HCT116 (cell line): Measurements from ENCODE around the gene N4BP3. TPM values are rescaled to one million over a fixed set of nuclear protein-coding genes. Genes with fewer than 3 reads are reported as not detected.

Experiments used
- ATAC-seq: fragments of 200-7000 bp; cut with Tn5 transposase; 2 replicates; pipeline ENCODE4 v1.9.1; 2020; ENCODE audit warnings: mild to moderate bottlenecking, moderate library complexity
- BruUV-seq: library from RNA; stranded (reverse); fragments of 400-500 nt; replicated peaks from 2 replicates; lab custom pipeline; 2021; lab: Mats Ljungman, UMichigan
- CTCF ChIA-PET: fragments of 300-600 bp; sonication (Branson Sonifier 250); formaldehyde crosslinking; loops from one replicate; lab custom pipeline; 2021; ENCODE audit warnings: antibody characterized with exemption; lab: Charles Lee
- POLR2A ChIA-PET: fragments of 300-600, 350-600 bp; sonication (Branson Sonifier 250); formaldehyde crosslinking; loops from one replicate; lab custom pipeline; 2021; ENCODE audit warnings: antibody characterized with exemption; lab: Charles Lee
- RAD21 ChIA-PET, 2 experiments: fragments of 300-600 bp; sonication (Branson Sonifier 250); formaldehyde crosslinking; loops; one replicate each; lab custom pipeline; 2023; ENCODE audit warnings: low total read pairs in 2 of 2; ENCODE audit not compliant: uncharacterized antibody in 2 of 2, unreplicated experiment in 2 of 2, low non-redundant PET in 1 of 2; lab: Charles Lee
- DNase-seq: peaks from one replicate; pipeline ENCODE4 v3.0.0-alpha.2; 2010; ENCODE audit warnings: low read depth, low spot score
- H2AFZ ChIP-seq: fragments of 200-600 bp; shearing (Covaris generic), sonication (generic); 2 replicates; pipeline ENCODE4 v1.6.1; 2017; ENCODE audit warnings: low read depth, mixed run types, mixed read lengths, antibody characterized with exemption, low read length; ENCODE audit not compliant: poor library complexity, severe bottlenecking
- H3K27ac ChIP-seq: 2 replicates; pipeline ENCODE4 v1.5.1; 2012; ENCODE audit warnings: low read depth, low read length
- H3K27me3 ChIP-seq: fragments of 200-600 bp; sonication (generic); 2 replicates; pipeline ENCODE4 v1.6.1; 2016; ENCODE audit warnings: mixed run types, low read length, mixed read lengths; ENCODE audit not compliant: insufficient read depth
- H3K36me3 ChIP-seq, 2 experiments: fragments of 200-500 bp in 1 of 2; fragments of 200-600 bp in 1 of 2; sonication (Bioruptor generic) in 1 of 2; sonication (generic) in 1 of 2; 2 replicates each; pipeline versions ENCODE4 v1.5.1 to v1.6.1; 2014 to 2016; ENCODE audit warnings: low read length in 2 of 2, inconsistent platforms in 1 of 2, mixed read lengths in 1 of 2, mixed run types in 1 of 2; ENCODE audit not compliant: insufficient read depth in 2 of 2, control insufficient read depth in 1 of 2
- H3K4me1 ChIP-seq, 2 experiments: fragments of 200-600 bp in 1 of 2; sonication (generic) in 1 of 2; 2 replicates each; pipeline versions ENCODE4 v1.5.1 to v1.6.1; 2012 to 2017; ENCODE audit warnings: low read length in 2 of 2, inconsistent platforms in 1 of 2, mild to moderate bottlenecking in 1 of 2, mixed read lengths in 1 of 2, mixed run types in 1 of 2, moderate library complexity in 1 of 2; ENCODE audit not compliant: insufficient read depth in 2 of 2, control insufficient read depth in 1 of 2
- H3K4me2 ChIP-seq: fragments of 200-600 bp; sonication (generic); 2 replicates; pipeline ENCODE4 v1.6.1; 2017; ENCODE audit warnings: mixed run types, low read length, mixed read lengths
- H3K4me3 ChIP-seq, 2 experiments: fragments of 200-600 bp in 1 of 2; sonication (generic) in 1 of 2; replicated peaks in 1 of 2; 2 replicates each; pipeline ENCODE4 v1.5.1; 2011 to 2016; ENCODE audit warnings: low read length in 2 of 2, control low read depth in 1 of 2, low read depth in 1 of 2, mild to moderate bottlenecking in 1 of 2, mixed read lengths in 1 of 2, mixed run types in 1 of 2
- H3K79me2 ChIP-seq: fragments of 200-600 bp; sonication (generic); 2 replicates; pipeline ENCODE4 v1.6.1; 2017; ENCODE audit warnings: mild to moderate bottlenecking, mixed run types, low read length, moderate library complexity, mixed read lengths; ENCODE audit not compliant: insufficient read depth
- H3K9ac ChIP-seq: fragments of 200-600 bp; sonication (generic); 2 replicates; pipeline ENCODE4 v1.6.1; 2016; ENCODE audit warnings: low read length, mixed read lengths
- H3K9me2 ChIP-seq: fragments of 200-600 bp; sonication (generic), shearing (Covaris generic); 2 replicates; pipeline ENCODE4 v1.6.1; 2017; ENCODE audit warnings: mixed run types, mild to moderate bottlenecking, moderate library complexity; ENCODE audit not compliant: insufficient read depth
- H3K9me3 ChIP-seq, 2 experiments: fragments of 200-500 bp in 1 of 2; fragments of 200-600 bp in 1 of 2; sonication (Bioruptor generic) in 1 of 2; sonication (generic) in 1 of 2; 2 replicates each; pipeline ENCODE4 v1.6.1; 2014 to 2017; ENCODE audit warnings: low read length in 2 of 2, mixed read lengths in 2 of 2, inconsistent platforms in 1 of 2, low read depth in 1 of 2, mild to moderate bottlenecking in 1 of 2, mixed run types in 1 of 2, moderate library complexity in 1 of 2; ENCODE audit not compliant: control insufficient read depth in 1 of 2, insufficient read depth in 1 of 2
- H4K20me1 ChIP-seq: fragments of 200-600 bp; sonication (generic), shearing (Covaris generic); 2 replicates; pipeline ENCODE4 v1.6.1; 2017; ENCODE audit warnings: mixed run types, mild to moderate bottlenecking, moderate library complexity; ENCODE audit not compliant: insufficient read depth
- CEBPB ChIP-seq: IDR thresholded peaks from 2 replicates; pipeline ENCODE4 v1.6.1; 2012; ENCODE audit warnings: low read depth
- CTCF ChIP-seq, 3 experiments: fragments of 200-600 bp in 1 of 3; sonication (generic) in 1 of 3; IDR thresholded peaks in 2 of 3; conservative IDR thresholded peaks in 1 of 3; 2 replicates each; pipeline ENCODE4 v1.5.1; 2012 to 2017; ENCODE audit warnings: low read depth in 2 of 3, low read length in 2 of 3, antibody characterized with exemption in 1 of 3, borderline replicate concordance in 1 of 3, control low read depth in 1 of 3, mild to moderate bottlenecking in 1 of 3, mixed read lengths in 1 of 3, mixed run types in 1 of 3, moderate library complexity in 1 of 3; ENCODE audit not compliant: insufficient read depth in 1 of 3
- EZH2 ChIP-seq: fragments of 200-600 bp; sonication (generic); IDR thresholded peaks from 2 replicates; pipeline ENCODE4 v1.6.1; 2017; ENCODE audit warnings: antibody characterized with exemption, mixed run types
- JUND ChIP-seq: IDR thresholded peaks from 2 replicates; pipeline ENCODE4 v1.6.1; 2012
- POLR2AphosphoS5 ChIP-seq: IDR thresholded peaks from 2 replicates; pipeline ENCODE4 v1.6.1; 2011; ENCODE audit warnings: mild to moderate bottlenecking, low read depth, low read length, moderate library complexity
- RAD21 ChIP-seq: IDR thresholded peaks from 2 replicates; pipeline ENCODE4 v1.6.1; 2012; ENCODE audit warnings: low read depth, mild to moderate bottlenecking
- SIN3A ChIP-seq: IDR thresholded peaks from 2 replicates; pipeline ENCODE4 v1.6.1; 2012; ENCODE audit warnings: low read depth
- TCF7L2 ChIP-seq: IDR thresholded peaks from 2 replicates; pipeline ENCODE4 v1.7.0; 2011; ENCODE audit warnings: borderline replicate concordance, inconsistent platforms; ENCODE audit not compliant: insufficient read depth, insufficient read length; ENCODE audit errors: extremely low read depth
- YY1 ChIP-seq: IDR thresholded peaks from 2 replicates; pipeline ENCODE4 v1.6.1; 2011; ENCODE audit warnings: low read length, low read depth, moderate library complexity, mild to moderate bottlenecking; ENCODE audit not compliant: insufficient replicate concordance; ENCODE audit errors: extremely low read depth
- ZFX ChIP-seq: fragments of 450-650 bp; IDR thresholded peaks from 2 replicates; pipeline ENCODE4 v1.6.1; 2017
- ZNF274 ChIP-seq: fragments of 200-500 bp; sonication (Bioruptor generic); IDR thresholded peaks from 2 replicates; pipeline ENCODE4 v1.6.1; 2014; ENCODE audit warnings: mild to moderate bottlenecking, low read depth, low read length, inconsistent platforms
- intact Hi-C: fragments of 100-400 bp; cut with micrococcal nuclease; formaldehyde crosslinking; loops from 2 replicates; pipeline ENCODE4 v1.10.0; 2022
- total RNA-seq: library from RNA; stranded (reverse); gene quantifications from one replicate; pipeline ENCODE4 v1.2.1, GENCODE V29; 2021; ENCODE audit not compliant: unreplicated experiment

Gene N4BP3
- total RNA-seq, 1 experiment from 2014 or later = 5.2 TPM

GRCh38 chr5:178072749-178073148 is 40.6 kb upstream of the N4BP3 start:
- ATAC-seq = no peak
- H2AFZ ChIP-seq = no peak overlapping the region
- intact Hi-C loops = no loop called here
- ChIA-PET POLR2A (no interaction called here), RAD21 (no interaction called here)
- no peak overlapping the region for H3K4me2 ChIP-seq
- no peaks in the 10 kb centered on the region for H3K9me2 ChIP-seq
- TF ChIP-seq POLR2AphosphoS5 (no peak), RAD21 (no peak), ZNF274 (no peak), EZH2 (no peak), YY1 (no peak), CEBPB (no peak), TCF7L2 (no peak), ZFX (no peak), JUND (no peak)
- TF ChIP-seq, all 23 proteins: peak for 0
- BruUV-seq = no TSS peak
- Histone ChIP-seq H3K27ac (no peak overlapping the region), H3K9ac (no peak overlapping the region), H3K4me3 (no peak overlapping the region), H3K9me3 (no peaks in the 10 kb centered on the region), H3K4me1 (peaks cover 3 to 19% of the 10 kb centered on the region in 2 experiments; a peak in 3 of 4 replicates), H4K20me1 (no peaks in the 10 kb centered on the region), H3K79me2 (no peaks in the 10 kb centered on the region), H3K27me3 (no peaks in the 10 kb centered on the region), H3K36me3 (no peaks in the 10 kb centered on the region)
- DNase-seq = no peak
- CTCF ChIA-PET = no interaction called here

- no peak overlapping the region for H3K9ac ChIP-seq
- ATAC-seq = peak; percentile 23; the same call in 1 of the 2 replicates
- H3K9me2 ChIP-seq = no peaks in the 10 kb centered on the region
- H2AFZ ChIP-seq = no peak overlapping the region
- H3K4me3 ChIP-seq = no peak overlapping the region
- no peaks in the 10 kb centered on the region for H3K27me3 ChIP-seq
- 0 out of 6 replicates have a peak, but pooled peaks of 1 of the 3 experiments have one; percentile 13 for TF ChIP-seq CTCF (IDR thresholded peaks at IDR 0.05 in 2 of 3, conservative IDR thresholded peaks at IDR 0.05 in 1 of 3; ENCODE audit: borderline replicate concordance in 1 of 3, insufficient read depth in 1 of 3, low read depth in 2 of 3, low read length in 2 of 3)
- no peak for TF ChIP-seq SIN3A
- TF ChIP-seq, all 23 proteins: peak for 1
- Histone ChIP-seq H4K20me1 (no peaks in the 10 kb centered on the region), H3K36me3 (no peaks in the 10 kb centered on the region), H3K9me3 (no peaks in the 10 kb centered on the region), H3K4me1 (peaks cover 3 to 20% of the 10 kb centered on the region in 2 experiments; a peak in 3 of 4 replicates), H3K79me2 (no peaks in the 10 kb centered on the region), H3K27ac (no peak overlapping the region), H3K4me2 (no peak overlapping the region)
- ChIA-PET POLR2A (interaction anchor here (1.1 to 2.0 kb wide), 2 partner anchors 71 to 73 kb away, joined by 3 to 7 read pairs; no protein-coding TSS in a partner anchor), CTCF (interaction anchor here (0.8 to 5.6 kb wide), 6 partner anchors 8 to 88 kb away, joined by 3 to 98 read pairs (median 16); no protein-coding TSS in a partner anchor), RAD21 (interaction anchor here in 1 of 2 experiments (2.3 kb wide), 1 partner anchor 72 kb away, joined by 15 read pairs; no protein-coding TSS in a partner anchor)
- BruUV-seq = no TSS peak
- DNase-seq = no peak
- intact Hi-C loops = no loop called here
These were observed 38.9 kb upstream of the N4BP3 start for GRCh38 chr5:178074266-178074952.
